GM20431 (cell line): ENCODE data around the gene NEMP2.

ENCODE experiments used
- in situ Hi-C: fragments of 300-500 bp; cut with MseI, MboI; formaldehyde crosslinking; loops from one replicate; pipeline ENCODE4 v1.15.0; 2020; ENCODE audit warnings: low sequenced_read_pairs; ENCODE audit not compliant: unreplicated experiment

The NEMP2 gene

GRCh38 chr2:190534310-190535120 lies at the start of gene NEMP2:
Gene NEMP2 (minus strand): TSS chr2:190534722. CDS start chr2:190534655, 67 bp downstream.
- in situ Hi-C loops = no loop called here

- in situ Hi-C loops = no loop called here
Observed at GRCh38 chr2:190583507-190584337, 49.2 kb upstream of the NEMP2 start.

GRCh38 chr2:190582736-190583506 lies 48.4 kb upstream of the NEMP2 start:
- in situ Hi-C loops = no loop called here

- in situ Hi-C loops = no loop called here
Observed at GRCh38 chr2:190582019-190582418, 47.5 kb upstream of the NEMP2 start.

- in situ Hi-C loops = no loop called here
Observed at GRCh38 chr2:190579915-190580846, 45.7 kb upstream of the NEMP2 start.

GRCh38 chr2:190579058-190579410 lies 44.5 kb upstream of the NEMP2 start:
- in situ Hi-C loops = no loop called here

GRCh38 chr2:190578158-190579057 lies 43.9 kb upstream of the NEMP2 start:
- in situ Hi-C loops = no loop called here

- in situ Hi-C loops = no loop called here
Observed at GRCh38 chr2:190576573-190576972, 42.1 kb upstream of the NEMP2 start.

- in situ Hi-C loops = no loop called here
Observed at GRCh38 chr2:190575263-190575662, 40.7 kb upstream of the NEMP2 start.

- in situ Hi-C loops = no loop called here
Observed at GRCh38 chr2:190574169-190574568, 39.6 kb upstream of the NEMP2 start.

GRCh38 chr2:190572246-190572645 lies 37.7 kb upstream of the NEMP2 start:
- in situ Hi-C loops = no loop called here

- in situ Hi-C loops = no loop called here
Observed at GRCh38 chr2:190571686-190572085, 37.2 kb upstream of the NEMP2 start.

GRCh38 chr2:190570871-190571270 lies 36.3 kb upstream of the NEMP2 start:
- in situ Hi-C loops = no loop called here

GRCh38 chr2:190569994-190570755 lies 35.7 kb upstream of the NEMP2 start:
- in situ Hi-C loops = no loop called here

GRCh38 chr2:190564838-190565237 lies 30.3 kb upstream of the NEMP2 start:
- in situ Hi-C loops = no loop called here

GRCh38 chr2:190563646-190564045 lies 29.1 kb upstream of the NEMP2 start:
- in situ Hi-C loops = no loop called here

- in situ Hi-C loops = no loop called here
Observed at GRCh38 chr2:190563109-190563508, 28.6 kb upstream of the NEMP2 start.

GRCh38 chr2:190562121-190562520 lies 27.6 kb upstream of the NEMP2 start:
- in situ Hi-C loops = no loop called here
